ENCODE data around the gene GABBR2.

GABBR2 gene

GRCh38 chr9:98328770-98329169 is 380.0 kb downstream of the GABBR2 start:
- Mint-ChIP-seq H3K27me3 (peaks cover 8% of the 10 kb centered on the region), H3K27ac (no peak overlapping the region), H3K9me3 (no peaks in the 10 kb centered on the region), H3K36me3 (ENCODE audit: low read depth) (no peaks in the 10 kb centered on the region), H3K4me1 (ENCODE audit: low read depth) (no peaks in the 10 kb centered on the region), H3K4me3 (no peak overlapping the region)

- H3K27ac Mint-ChIP-seq, result no peak overlapping the region
- no peaks in the 10 kb centered on the region for H3K36me3 Mint-ChIP-seq (ENCODE audit: low read depth)
- H3K4me3 Mint-ChIP-seq, result no peak overlapping the region
- H3K4me1 Mint-ChIP-seq (ENCODE audit: low read depth), result no peaks in the 10 kb centered on the region
- no peaks in the 10 kb centered on the region for H3K9me3 Mint-ChIP-seq
- peaks cover 8% of the 10 kb centered on the region for H3K27me3 Mint-ChIP-seq
Observed at GRCh38 chr9:98328141-98328540, 380.6 kb downstream of the GABBR2 start.

- Mint-ChIP-seq H3K4me3 (no peak overlapping the region), H3K27ac (no peak overlapping the region), H3K27me3 (peaks cover 8% of the 10 kb centered on the region), H3K36me3 (ENCODE audit: low read depth) (no peaks in the 10 kb centered on the region), H3K9me3 (no peaks in the 10 kb centered on the region), H3K4me1 (ENCODE audit: low read depth) (no peaks in the 10 kb centered on the region)
Observed at GRCh38 chr9:98327249-98327561, 381.5 kb downstream of the GABBR2 start.

- no peaks in the 10 kb centered on the region for H3K9me3 Mint-ChIP-seq
- no peaks in the 10 kb centered on the region for H3K4me1 Mint-ChIP-seq (ENCODE audit: low read depth)
- H3K36me3 Mint-ChIP-seq (ENCODE audit: low read depth), result no peaks in the 10 kb centered on the region
- no peak overlapping the region for H3K27ac Mint-ChIP-seq
- H3K4me3 Mint-ChIP-seq, result no peak overlapping the region
- peaks cover 8% of the 10 kb centered on the region for H3K27me3 Mint-ChIP-seq
Observed at GRCh38 chr9:98326459-98327248, 382.1 kb downstream of the GABBR2 start.

GRCh38 chr9:98324801-98325200 is 383.9 kb downstream of the GABBR2 start:
- Mint-ChIP-seq H3K4me3 (no peak overlapping the region), H3K9me3 (no peaks in the 10 kb centered on the region), H3K36me3 (ENCODE audit: low read depth) (no peaks in the 10 kb centered on the region), H3K4me1 (ENCODE audit: low read depth) (no peaks in the 10 kb centered on the region), H3K27me3 (no peaks in the 10 kb centered on the region), H3K27ac (no peak overlapping the region)

GRCh38 chr9:98323831-98324135 is 385.0 kb downstream of the GABBR2 start:
- H3K36me3 Mint-ChIP-seq (ENCODE audit: low read depth), result no peaks in the 10 kb centered on the region
- no peaks in the 10 kb centered on the region for H3K9me3 Mint-ChIP-seq
- no peaks in the 10 kb centered on the region for H3K4me1 Mint-ChIP-seq (ENCODE audit: low read depth)
- no peak overlapping the region for H3K4me3 Mint-ChIP-seq
- H3K27ac Mint-ChIP-seq, result no peak overlapping the region
- no peaks in the 10 kb centered on the region for H3K27me3 Mint-ChIP-seq

GRCh38 chr9:98323051-98323830 is 385.5 kb downstream of the GABBR2 start:
- H3K4me3 Mint-ChIP-seq, result no peak overlapping the region
- no peaks in the 10 kb centered on the region for H3K27me3 Mint-ChIP-seq
- no peaks in the 10 kb centered on the region for H3K4me1 Mint-ChIP-seq (ENCODE audit: low read depth)
- no peaks in the 10 kb centered on the region for H3K36me3 Mint-ChIP-seq (ENCODE audit: low read depth)
- H3K27ac Mint-ChIP-seq, result no peak overlapping the region
- H3K9me3 Mint-ChIP-seq, result no peaks in the 10 kb centered on the region

- Mint-ChIP-seq H3K4me3 (no peak overlapping the region), H3K27ac (no peak overlapping the region), H3K27me3 (no peaks in the 10 kb centered on the region), H3K9me3 (no peaks in the 10 kb centered on the region), H3K4me1 (ENCODE audit: low read depth) (no peaks in the 10 kb centered on the region), H3K36me3 (ENCODE audit: low read depth) (no peaks in the 10 kb centered on the region)
Observed at GRCh38 chr9:98321269-98321668, 387.5 kb downstream of the GABBR2 start.

- Mint-ChIP-seq H3K4me3 (no peak overlapping the region), H3K27me3 (no peaks in the 10 kb centered on the region), H3K27ac (no peak overlapping the region), H3K4me1 (ENCODE audit: low read depth) (no peaks in the 10 kb centered on the region), H3K36me3 (ENCODE audit: low read depth) (no peaks in the 10 kb centered on the region), H3K9me3 (no peaks in the 10 kb centered on the region)
Observed at GRCh38 chr9:98318834-98319478, 389.8 kb downstream of the GABBR2 start.

- no peaks in the 10 kb centered on the region for H3K9me3 Mint-ChIP-seq
- H3K4me1 Mint-ChIP-seq (ENCODE audit: low read depth), result no peaks in the 10 kb centered on the region
- no peaks in the 10 kb centered on the region for H3K36me3 Mint-ChIP-seq (ENCODE audit: low read depth)
- H3K27me3 Mint-ChIP-seq, result no peaks in the 10 kb centered on the region
- H3K27ac Mint-ChIP-seq, result no peak overlapping the region
- no peak overlapping the region for H3K4me3 Mint-ChIP-seq
Observed at GRCh38 chr9:98318041-98318790, 390.5 kb downstream of the GABBR2 start.

- Mint-ChIP-seq H3K27me3 (no peaks in the 10 kb centered on the region), H3K36me3 (ENCODE audit: low read depth) (no peaks in the 10 kb centered on the region), H3K4me3 (no peak overlapping the region), H3K27ac (no peak overlapping the region), H3K9me3 (no peaks in the 10 kb centered on the region), H3K4me1 (ENCODE audit: low read depth) (no peaks in the 10 kb centered on the region)
Observed at GRCh38 chr9:98317134-98317857, 391.4 kb downstream of the GABBR2 start.

- Mint-ChIP-seq H3K4me1 (ENCODE audit: low read depth) (no peaks in the 10 kb centered on the region), H3K9me3 (no peaks in the 10 kb centered on the region), H3K27me3 (no peaks in the 10 kb centered on the region), H3K4me3 (no peak overlapping the region), H3K27ac (no peak overlapping the region), H3K36me3 (ENCODE audit: low read depth) (no peaks in the 10 kb centered on the region)
Observed at GRCh38 chr9:98316445-98317133, 392.1 kb downstream of the GABBR2 start.

GRCh38 chr9:98315551-98316060 is 393.1 kb downstream of the GABBR2 start:
- no peaks in the 10 kb centered on the region for H3K27me3 Mint-ChIP-seq
- no peaks in the 10 kb centered on the region for H3K36me3 Mint-ChIP-seq (ENCODE audit: low read depth)
- H3K4me3 Mint-ChIP-seq, result no peak overlapping the region
- H3K4me1 Mint-ChIP-seq (ENCODE audit: low read depth), result no peaks in the 10 kb centered on the region
- H3K9me3 Mint-ChIP-seq, result no peaks in the 10 kb centered on the region
- H3K27ac Mint-ChIP-seq, result no peak overlapping the region

GRCh38 chr9:98315067-98315453 is 393.7 kb downstream of the GABBR2 start:
- Mint-ChIP-seq H3K27ac (no peak overlapping the region), H3K36me3 (ENCODE audit: low read depth) (no peaks in the 10 kb centered on the region), H3K4me3 (no peak overlapping the region), H3K4me1 (ENCODE audit: low read depth) (no peaks in the 10 kb centered on the region), H3K9me3 (no peaks in the 10 kb centered on the region), H3K27me3 (no peaks in the 10 kb centered on the region)

All from stimulated activated naive CD8-positive, alpha-beta T cell treated with anti-CD3 and anti-CD28 coated beads, Interleukin-15, Interleukin-2, amounts not matched to agents 100 ng/mL and 50 ng/mL, for 24 hours (primary cell).